Stimulated activated CD8-positive, alpha-beta memory T cell treated with anti-CD3 and anti-CD28 coated beads, Interleukin-7, amount 100 ng/mL, for 48 hours (primary cell): ENCODE results near the gene SORL1.

ENCODE experiments used
- DNase-seq, 2 donors: peaks; one replicate each; pipeline ENCODE4 v3.0.0-alpha.2; 2020; ENCODE audit warnings: low read depth in 1 of 2; ENCODE audit errors: extremely low read depth in 1 of 2

Gene SORL1

GRCh38 chr11:121681550-121682268 is 229.6 kb downstream of the SORL1 start:
- no peak for DNase-seq
